GM12891 (cell line): Measurements from ENCODE around the gene GFOD1.

Source experiments
- DNase-seq: peaks from one replicate; pipeline ENCODE4 v3.0.0; 2011; ENCODE audit warnings: low spot score; ENCODE audit not compliant: insufficient read length
- FAIRE-seq: peaks from 2 replicates; lab custom pipeline; 2011; peaks lifted over from hg19 to GRCh38; lab: Jason Lieb, UNC
- PAX5 ChIP-seq: IDR thresholded peaks from 2 replicates; pipeline ENCODE4 v1.6.1; 2011; ENCODE audit warnings: low read length, moderate library complexity, mild to moderate bottlenecking; ENCODE audit not compliant: insufficient read depth, severe bottlenecking
- POLR2A ChIP-seq: IDR thresholded peaks from 2 replicates; pipeline ENCODE4 v1.6.1; 2011; ENCODE audit warnings: low read depth, low read length, control low read depth
- POLR2AphosphoS5 ChIP-seq: IDR thresholded peaks from 2 replicates; pipeline ENCODE4 v1.6.1; 2011; ENCODE audit warnings: low read depth, low read length, control low read depth
- POU2F2 ChIP-seq: IDR thresholded peaks from 2 replicates; pipeline ENCODE4 v1.6.1; 2011; ENCODE audit warnings: low read depth, mild to moderate bottlenecking, control low read depth, low read length, moderate library complexity
- SPI1 ChIP-seq: IDR thresholded peaks from 2 replicates; pipeline ENCODE4 v1.6.1; 2011; ENCODE audit warnings: low read depth, low read length, control low read depth
- TAF1 ChIP-seq: IDR thresholded peaks from 2 replicates; pipeline ENCODE4 v1.6.1; 2011; ENCODE audit warnings: low read depth, low read length, control low read depth

Gene GFOD1

GRCh38 chr6:13427801-13428582 lies 59.4 kb downstream of the GFOD1 start:
- DNase-seq (peak; percentile 48), FAIRE-seq (peak; percentile 94)

GRCh38 chr6:13427316-13427715 lies 60.1 kb downstream of the GFOD1 start:
- DNase-seq (no peak), FAIRE-seq (peak; percentile 67)
- TF ChIP-seq POLR2AphosphoS5 (no peak), POU2F2 (no peak), PAX5 (no peak), TAF1 (no peak), SPI1 (no peak), POLR2A (no peak)

More at GRCh38 chr6:13427801-13428582, 59.4 kb downstream of the GFOD1 start:
- peak; percentile 44; the same call in 1 of the 2 replicates for TF ChIP-seq TAF1
- TF ChIP-seq PAX5, result peak; percentile 98
- peak; percentile 64; the same call in 1 of the 2 replicates for TF ChIP-seq POU2F2
- peak; percentile 65 for TF ChIP-seq POLR2AphosphoS5
- TF ChIP-seq POLR2A, result peak; percentile 28; the same call in 1 of the 2 replicates
- peak; percentile 95 for TF ChIP-seq SPI1

GRCh38 chr6:13425943-13426931 lies 61.2 kb downstream of the GFOD1 start:
- TF ChIP-seq PAX5 (no peak), TAF1 (no peak), SPI1 (no peak), POU2F2 (no peak), POLR2AphosphoS5 (no peak), POLR2A (no peak)
- DNase-seq (no peak), FAIRE-seq (peak; percentile 54)

GRCh38 chr6:13425270-13425873 lies 62.0 kb downstream of the GFOD1 start:
- DNase-seq, result no peak
- FAIRE-seq, result no peak
- TF ChIP-seq POLR2A, result no peak
- TF ChIP-seq TAF1, result no peak
- no peak for TF ChIP-seq PAX5
- TF ChIP-seq SPI1, result no peak
- TF ChIP-seq POU2F2, result no peak
- no peak for TF ChIP-seq POLR2AphosphoS5

GRCh38 chr6:13423252-13423651 lies 64.1 kb downstream of the GFOD1 start:
- DNase-seq (no peak), FAIRE-seq (no peak)
- TF ChIP-seq POU2F2, result no peak
- no peak for TF ChIP-seq POLR2A
- no peak for TF ChIP-seq POLR2AphosphoS5
- TF ChIP-seq TAF1, result no peak
- no peak for TF ChIP-seq SPI1
- no peak for TF ChIP-seq PAX5

GRCh38 chr6:13422681-13423221 lies 64.6 kb downstream of the GFOD1 start:
- DNase-seq, result no peak
- TF ChIP-seq TAF1, result no peak
- TF ChIP-seq PAX5, result no peak
- TF ChIP-seq POLR2A, result no peak
- TF ChIP-seq SPI1, result peak; percentile 47
- peak; percentile 54 for FAIRE-seq

- no peak for TF ChIP-seq POU2F2
- TF ChIP-seq POLR2AphosphoS5, result no peak
- no peak for TF ChIP-seq PAX5
- TF ChIP-seq TAF1, result no peak
- no peak for FAIRE-seq
- no peak for DNase-seq
Observed at GRCh38 chr6:13421425-13422059, 65.9 kb downstream of the GFOD1 start.

GRCh38 chr6:13420269-13420668 lies 67.1 kb downstream of the GFOD1 start:
- no peak for DNase-seq
- FAIRE-seq, result no peak
- TF ChIP-seq SPI1 (no peak), POLR2AphosphoS5 (no peak), POLR2A (no peak), POU2F2 (no peak), PAX5 (no peak), TAF1 (no peak)
